NCI-H2081 (cell line): Measurements from ENCODE around the gene EPS8L2.

Experiments
- DNase-seq, 2 experiments: peaks; one replicate each; lab custom pipeline; 2025; lab: John Stamatoyannopoulos, UW

EPS8L2 gene

DNA sequence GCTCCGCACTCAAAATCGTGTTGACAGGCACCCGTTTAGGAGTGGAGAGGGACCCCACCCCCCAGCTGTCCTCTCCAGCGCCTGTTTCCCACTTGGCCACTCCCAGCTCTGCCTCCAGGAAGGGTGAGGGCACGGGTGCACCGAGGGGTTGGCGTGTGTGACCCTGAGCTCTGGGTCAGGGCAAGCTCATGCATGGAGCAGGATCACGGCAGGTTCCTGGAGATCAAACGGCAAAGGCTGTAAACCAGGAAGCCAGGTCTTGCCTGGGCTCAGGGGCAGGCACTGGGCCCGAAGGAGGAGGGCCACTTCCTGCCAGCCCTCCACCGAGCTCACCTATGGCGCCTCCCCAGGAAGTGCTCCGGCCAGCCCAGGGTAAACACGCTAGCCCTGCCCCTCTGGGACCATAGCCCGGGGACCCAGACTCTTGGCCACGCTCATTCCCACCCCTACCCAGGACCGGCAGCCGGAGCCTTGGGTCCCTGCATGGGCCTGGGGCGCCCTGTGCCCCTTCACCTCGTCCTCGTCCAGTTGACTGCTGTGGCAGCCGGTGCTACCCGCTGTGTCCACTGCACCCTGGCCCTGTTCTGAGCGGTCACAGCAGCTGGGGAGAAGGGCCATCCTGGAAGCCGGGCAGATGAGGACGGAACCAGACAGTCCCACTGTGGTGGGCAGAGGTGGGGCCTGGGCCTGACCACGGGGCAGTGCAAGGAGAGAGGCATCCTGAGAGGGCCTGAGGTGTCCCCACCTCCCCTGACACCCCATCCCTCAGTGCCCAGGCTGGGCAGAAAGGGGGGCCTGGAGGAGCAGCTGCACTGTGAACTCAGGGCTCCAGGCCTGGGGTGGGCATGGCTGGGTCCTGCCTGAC is 1.0 kb upstream of the EPS8L2 start:
- DNase-seq, result no peak

DNA sequence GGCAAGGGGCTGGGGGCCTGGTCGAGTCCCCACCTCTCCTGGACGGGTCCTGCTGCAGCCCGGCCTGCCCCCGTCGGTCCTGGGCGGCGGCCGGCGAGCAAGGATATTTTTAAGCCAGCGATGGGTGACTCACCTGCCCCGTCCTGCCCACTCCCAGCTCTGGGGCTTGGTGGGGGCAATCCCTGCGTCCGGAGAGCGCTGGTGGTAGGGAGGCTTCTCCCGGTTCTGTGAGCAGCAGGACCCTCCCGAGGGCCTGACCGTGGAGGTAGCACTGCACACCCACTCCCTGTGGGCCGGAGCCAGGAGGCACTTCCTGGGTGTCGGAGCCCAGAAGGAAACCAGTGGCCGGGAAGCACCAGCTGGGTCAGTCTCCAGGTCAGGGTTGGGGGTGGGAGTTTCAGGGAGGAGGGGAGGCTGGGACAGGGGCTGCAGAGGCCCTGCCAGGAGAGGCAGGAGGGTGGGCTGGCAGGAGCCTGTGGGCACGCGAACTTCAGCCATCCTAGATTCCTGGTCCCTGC is 467 bp downstream of the EPS8L2 start:
- DNase-seq, result no peak

DNA sequence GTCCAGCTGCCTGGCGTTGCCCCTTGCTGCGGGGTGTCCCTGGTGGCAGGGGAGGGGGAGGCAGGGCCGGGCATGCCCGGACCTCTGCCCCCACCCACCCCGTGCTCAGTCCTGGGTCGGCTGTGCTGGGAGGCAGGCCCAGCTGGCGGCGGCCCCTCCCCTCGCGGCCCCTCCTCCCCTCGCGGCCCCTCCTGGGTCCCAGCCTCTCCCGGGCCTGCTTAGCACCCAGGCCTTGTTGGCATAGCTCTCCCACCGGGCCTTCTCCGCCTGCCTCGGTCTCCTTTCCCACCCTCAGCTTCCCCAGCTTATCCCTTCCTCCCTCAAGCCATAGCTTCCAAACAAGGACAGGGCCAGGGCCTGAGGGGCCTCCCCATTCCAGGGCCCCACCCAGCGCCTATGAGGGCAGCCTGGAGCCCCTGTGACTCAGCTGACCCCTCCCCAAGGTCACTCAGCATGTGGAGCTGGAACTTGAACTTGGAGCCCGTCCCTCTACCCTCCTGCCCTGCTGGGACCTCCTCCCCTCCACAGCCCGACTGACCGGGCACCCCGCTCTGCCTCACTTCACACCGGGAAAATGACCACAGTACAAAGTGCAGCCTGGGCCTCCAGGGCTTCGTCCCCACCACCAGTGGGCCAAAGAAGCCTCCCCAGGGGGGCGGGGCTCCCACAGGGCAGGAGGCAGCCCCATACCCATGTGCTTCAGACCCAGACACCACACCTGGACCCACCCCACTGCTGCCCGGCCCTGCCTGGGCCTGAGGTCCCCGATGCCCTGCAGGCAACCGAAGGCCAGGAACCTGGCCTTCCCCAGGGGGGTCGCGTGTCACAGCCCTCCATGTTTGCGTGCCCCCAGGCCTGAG is 1.2 kb downstream of the EPS8L2 start:
- DNase-seq, result no peak

DNA sequence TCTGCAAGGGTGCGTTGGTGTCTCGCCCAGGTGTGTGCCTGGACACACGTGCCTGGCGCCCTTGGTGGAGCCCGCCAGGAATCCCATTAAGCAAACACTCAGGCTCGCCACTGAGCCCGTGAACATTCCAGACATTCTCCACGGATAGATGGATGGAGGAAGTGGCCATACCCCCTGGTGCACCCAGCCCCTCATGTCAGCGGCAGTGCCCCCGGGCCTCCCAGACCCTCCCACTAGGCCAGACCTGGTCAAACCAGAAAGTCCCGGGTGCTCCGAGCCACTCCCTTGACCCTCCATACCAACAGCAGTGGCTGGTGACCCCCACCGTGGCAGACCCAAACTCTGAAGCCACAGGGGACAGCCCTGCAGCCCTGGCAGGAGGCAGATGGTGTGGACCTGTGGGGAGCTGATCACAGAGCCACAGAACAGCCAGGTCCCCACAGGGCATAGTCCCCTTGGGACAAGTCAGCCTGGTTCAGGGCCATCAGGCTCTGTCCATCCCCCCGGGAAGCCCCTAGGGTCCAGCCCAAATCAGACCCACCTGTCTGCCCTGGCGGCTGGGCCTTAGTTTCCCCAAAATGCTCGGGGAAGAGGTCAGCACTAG is 1.9 kb downstream of the EPS8L2 start:
- DNase-seq, result no peak

- DNase-seq, result no peak
These were observed 2.5 kb downstream of the EPS8L2 start for GRCh38 chr11:708511-708910.

- no peak for DNase-seq
These were observed 3.3 kb downstream of the EPS8L2 start for GRCh38 chr11:709109-709997.

- DNase-seq, result no peak
These were observed 8.4 kb downstream of the EPS8L2 start for GRCh38 chr11:714436-714835.

DNA sequence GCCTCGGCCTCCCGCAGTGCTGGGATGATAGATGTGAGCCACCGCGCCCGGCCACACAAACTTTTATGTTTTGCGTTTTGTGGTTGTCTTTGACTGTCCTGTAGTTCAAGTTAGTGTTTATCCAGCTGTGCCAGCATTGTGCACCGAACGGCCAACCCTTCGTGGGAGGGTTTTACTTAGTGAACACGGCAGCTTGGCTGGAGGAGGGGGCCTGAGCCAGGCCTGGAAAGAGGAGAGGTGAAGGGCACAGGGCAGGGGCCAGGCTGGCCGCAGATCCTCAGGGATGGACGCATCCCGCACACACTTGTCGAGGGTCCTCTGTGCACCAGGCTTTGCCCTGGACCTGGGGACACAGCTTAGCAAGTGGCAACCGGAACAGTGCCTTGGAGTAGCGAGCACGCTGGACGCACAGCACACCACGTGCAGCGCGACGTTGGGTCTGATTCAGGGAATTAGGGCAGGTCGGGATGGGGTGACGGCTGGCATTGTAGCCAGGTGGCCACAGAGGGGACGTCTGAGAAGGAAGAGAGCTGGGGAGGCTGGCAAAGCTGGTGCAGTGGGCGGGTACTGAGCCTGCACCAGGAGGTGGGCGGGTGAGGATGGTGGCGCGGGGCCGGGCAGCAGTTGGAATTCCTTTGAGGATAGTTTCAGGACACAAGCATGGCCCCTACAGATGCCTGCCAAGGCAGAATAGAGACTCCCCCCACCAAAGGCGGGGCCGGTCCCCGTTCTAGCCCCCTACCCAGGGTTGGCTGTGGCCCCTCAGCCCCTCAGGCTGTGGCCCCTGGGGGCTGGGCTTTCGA is 13.4 kb downstream of the EPS8L2 start:
- DNase-seq, result no peak

DNA sequence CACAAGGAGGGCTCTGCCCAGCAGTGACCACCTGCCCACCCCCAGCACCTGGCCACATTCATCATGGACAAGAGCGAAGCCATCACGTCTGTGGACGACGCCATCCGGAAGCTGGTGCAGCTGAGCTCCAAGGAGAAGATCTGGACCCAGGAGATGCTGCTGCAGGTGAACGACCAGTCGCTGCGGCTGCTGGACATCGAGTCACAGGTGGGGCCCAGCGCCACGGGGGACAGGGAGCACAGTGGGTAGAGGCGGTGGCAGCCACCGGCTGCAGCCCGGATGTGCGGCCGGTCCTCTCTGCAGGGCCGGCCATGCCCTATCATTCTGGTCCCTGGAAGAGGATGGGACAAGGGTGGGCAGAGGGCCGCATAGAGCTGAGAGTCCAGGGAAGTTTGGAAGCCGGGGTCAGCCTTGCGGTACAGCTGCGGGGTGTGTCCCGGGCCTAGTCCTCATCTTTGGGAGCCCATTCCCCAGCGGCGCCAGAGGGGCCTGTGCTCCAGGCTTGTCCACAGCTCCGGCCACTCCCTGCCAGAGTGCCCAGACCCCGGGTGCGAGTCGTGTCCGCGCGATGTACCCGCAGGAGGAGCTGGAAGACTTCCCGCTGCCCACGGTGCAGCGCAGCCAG is 14.1 kb downstream of the EPS8L2 start:
- DNase-seq, result no peak

DNA sequence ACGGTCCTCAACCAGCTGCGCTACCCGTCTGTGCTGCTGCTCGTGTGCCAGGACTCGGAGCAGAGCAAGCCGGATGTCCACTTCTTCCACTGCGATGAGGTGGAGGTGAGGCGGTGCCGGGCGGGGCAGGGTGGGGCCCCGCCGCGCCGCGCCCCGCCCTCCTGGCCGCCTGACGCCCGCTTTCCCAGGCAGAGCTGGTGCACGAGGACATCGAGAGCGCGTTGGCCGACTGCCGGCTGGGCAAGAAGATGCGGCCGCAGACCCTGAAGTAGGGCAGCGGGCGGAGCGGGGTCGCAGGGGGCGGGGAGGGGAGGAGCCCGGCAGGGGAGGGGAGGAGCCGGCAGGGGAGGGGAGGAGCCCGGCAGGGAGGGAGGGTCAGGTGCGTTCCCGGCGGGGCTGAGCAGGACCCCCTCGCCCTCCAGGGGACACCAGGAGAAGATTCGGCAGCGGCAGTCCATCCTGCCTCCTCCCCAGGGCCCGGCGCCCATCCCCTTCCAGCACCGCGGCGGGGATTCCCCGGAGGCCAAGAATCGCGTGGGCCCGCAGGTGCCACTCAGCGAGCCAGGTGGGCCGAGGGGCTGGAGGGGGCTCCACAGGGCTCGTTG is 14.7 kb downstream of the EPS8L2 start:
- DNase-seq, result no peak

GRCh38 chr11:721247-721740 is 15.3 kb downstream of the EPS8L2 start:
- DNase-seq, result no peak

GRCh38 chr11:721741-722345 is 15.8 kb downstream of the EPS8L2 start:
- peak; percentile 41 to 53 for DNase-seq

DNA sequence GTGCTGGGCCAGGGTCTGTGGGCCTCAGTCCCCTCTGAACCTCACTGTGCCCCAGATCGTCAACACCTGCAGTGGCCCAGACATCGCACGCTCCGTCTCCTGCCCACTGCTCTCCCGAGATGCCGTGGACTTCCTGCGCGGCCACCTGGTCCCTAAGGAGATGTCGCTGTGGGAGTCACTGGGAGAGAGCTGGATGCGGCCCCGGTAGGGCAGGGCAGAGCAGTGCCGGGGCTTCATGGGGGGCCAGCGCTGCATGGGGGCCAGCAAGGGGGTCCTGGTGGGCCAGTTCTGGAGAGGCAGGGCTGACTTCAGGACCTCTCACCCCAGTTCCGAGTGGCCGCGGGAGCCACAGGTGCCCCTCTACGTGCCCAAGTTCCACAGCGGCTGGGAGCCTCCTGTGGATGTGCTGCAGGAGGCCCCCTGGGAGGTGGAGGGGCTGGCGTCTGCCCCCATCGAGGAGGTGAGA is 16.3 kb downstream of the EPS8L2 start:
- no peak for DNase-seq

DNA sequence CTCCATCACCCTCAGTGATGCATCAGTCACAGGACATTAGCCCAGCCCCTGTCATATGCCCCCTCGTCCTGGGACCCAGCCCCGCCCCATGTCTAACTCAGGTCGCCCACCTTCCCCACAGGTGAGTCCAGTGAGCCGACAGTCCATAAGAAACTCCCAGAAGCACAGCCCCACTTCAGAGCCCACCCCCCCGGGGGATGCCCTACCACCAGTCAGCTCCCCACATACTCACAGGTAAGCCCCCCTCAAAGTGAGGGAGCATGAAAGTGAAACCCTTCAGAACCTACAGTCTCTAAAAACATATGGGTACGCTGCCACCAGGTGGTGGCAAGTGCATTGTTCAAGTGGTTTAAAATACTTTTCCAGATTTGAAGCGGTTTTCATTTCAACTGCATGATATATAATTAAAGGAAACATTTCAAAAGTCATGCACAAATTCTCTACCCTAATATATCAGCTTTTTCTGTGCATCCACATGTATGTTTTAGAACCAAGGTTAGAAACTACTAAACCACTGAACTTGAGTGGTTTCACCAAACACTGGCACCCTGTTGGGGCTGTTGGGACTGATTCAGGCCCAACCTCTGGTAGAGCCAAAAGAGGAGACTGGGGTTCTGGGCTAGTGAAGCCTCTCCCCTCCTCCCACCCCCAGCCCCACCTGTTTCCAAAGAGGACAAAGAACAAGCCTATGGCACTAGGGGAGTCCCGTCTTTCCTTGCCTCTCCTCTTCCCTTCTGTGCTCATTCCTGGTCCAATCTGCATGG is 17.3 kb downstream of the EPS8L2 start:
- peak; percentile 21 to 33 for DNase-seq

DNA sequence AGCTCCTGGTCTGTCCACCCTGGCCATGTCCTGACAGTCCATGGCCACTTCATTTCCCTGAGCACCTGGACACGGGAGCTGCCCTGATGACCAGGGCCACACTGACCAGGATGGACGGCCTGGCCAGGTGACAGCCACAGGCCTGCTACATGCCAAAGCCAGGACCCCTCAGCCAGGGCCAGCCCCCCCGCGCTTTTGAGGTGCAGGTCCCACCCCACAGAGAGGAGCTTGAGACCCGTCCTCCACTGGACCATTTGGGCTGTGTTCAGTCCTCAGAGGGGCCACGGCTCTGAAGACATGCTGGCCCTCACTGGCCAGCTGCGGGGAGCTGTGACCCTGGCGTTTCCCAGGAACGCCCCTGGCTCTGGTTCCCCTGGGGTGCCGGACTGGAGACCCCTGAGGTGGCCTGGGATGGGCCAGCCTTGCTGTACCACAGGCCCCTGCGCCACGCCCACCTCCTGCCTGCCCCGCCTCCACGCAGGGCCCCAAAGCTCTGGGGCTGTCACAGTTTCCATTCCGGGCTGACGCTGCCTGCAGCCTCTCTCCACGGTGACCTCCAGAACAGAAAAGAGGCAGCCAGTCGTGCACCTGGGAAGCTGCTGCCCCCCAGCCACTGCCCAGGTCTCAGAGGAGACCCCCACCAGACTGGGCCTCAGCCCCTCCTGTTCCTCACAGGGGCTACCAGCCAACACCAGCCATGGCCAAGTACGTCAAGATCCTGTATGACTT is 18.2 kb downstream of the EPS8L2 start:
- no peak for DNase-seq

GRCh38 chr11:724778-725386 is 18.9 kb downstream of the EPS8L2 start:
- no peak for DNase-seq

DNA sequence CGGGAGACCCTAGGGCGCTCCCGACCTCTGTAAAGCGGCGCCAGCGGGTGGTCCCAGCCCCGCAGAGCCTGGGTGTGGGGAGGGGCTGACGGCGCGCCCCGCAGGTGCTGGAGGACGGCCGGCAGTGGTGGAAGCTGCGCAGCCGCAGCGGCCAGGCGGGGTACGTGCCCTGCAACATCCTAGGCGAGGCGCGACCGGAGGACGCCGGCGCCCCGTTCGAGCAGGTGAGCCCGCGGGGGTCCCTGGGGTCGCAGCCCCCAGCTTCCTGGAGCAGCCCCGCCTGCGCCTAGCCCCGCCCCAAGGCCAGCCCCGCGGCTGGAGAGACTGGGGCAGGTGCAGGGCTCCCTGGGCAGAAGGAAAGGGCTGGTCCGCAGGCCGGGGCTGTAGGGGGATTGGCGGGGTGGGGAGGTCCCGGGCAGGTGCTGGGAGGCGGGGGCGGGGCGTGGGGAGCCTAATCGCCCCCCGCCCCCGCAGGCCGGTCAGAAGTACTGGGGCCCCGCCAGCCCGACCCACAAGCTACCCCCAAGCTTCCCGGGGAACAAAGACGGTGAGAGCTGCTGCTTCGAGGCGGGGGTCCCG is 19.7 kb downstream of the EPS8L2 start:
- peak; percentile 33 to 70 for DNase-seq
